ENCODE measurements around the gene LMBRD1. TPM values are rescaled to one million over a fixed set of nuclear protein-coding genes. Genes with fewer than 3 reads are reported as not detected.
A peak's percentile ranks its signal among the peaks of the same experiment; 100 is the strongest.

Gene LMBRD1
- total and polyA plus RNA-seq, 2 of the 13 experiments (the other 11 are each of a cell fraction or from before 2014, with no cell fraction given), result 18.9 to 21.5 TPM

- TF ChIP-seq ZBTB25 (CRISPR knock-in tag; IDR thresholded peaks at IDR 0.05) (no peak), NBN (conservative IDR thresholded peaks at IDR 0.05) (no peak), GATAD2A (CRISPR knock-in tag; IDR thresholded peaks at IDR 0.05) (no peak), GABPA (IDR thresholded peaks at IDR 0.05; ENCODE audit: low read depth, low read length) (no peak), GABPA (CRISPR knock-in tag; IDR thresholded peaks at IDR 0.05; ENCODE audit: low read depth) (no peak), MAX (IDR thresholded peaks at IDR 0.05) (no peak), ZMAT5 (CRISPR knock-in tag; IDR thresholded peaks at IDR 0.05; ENCODE audit: borderline replicate concordance, low read depth) (no peak), SMYD3 (CRISPR knock-in tag; IDR thresholded peaks at IDR 0.05) (no peak), ZNF33B (CRISPR knock-in tag; IDR thresholded peaks at IDR 0.05) (no peak), ZNF3 (CRISPR knock-in tag; IDR thresholded peaks at IDR 0.05) (no peak), RFX5 (IDR thresholded peaks at IDR 0.05; ENCODE audit: low read depth, low read length) (no peak), ZNF775 (CRISPR knock-in tag; IDR thresholded peaks at IDR 0.05; ENCODE audit: borderline replicate concordance) (no peak), SNAPC2 (CRISPR knock-in tag; IDR thresholded peaks at IDR 0.05) (no peak), HMGA1 (CRISPR knock-in tag; conservative IDR thresholded peaks at IDR 0.05) (no peak)
Observed at GRCh38 chr6:69735027-69735426, 61.8 kb downstream of the LMBRD1 start (continued).

- Histone ChIP-seq H4K20me1 (ENCODE audit: insufficient read depth, low read length) (no peaks in the 10 kb centered on the region), H3K27me3 (ENCODE audit: control insufficient read depth in 1 of 2, insufficient read depth in 2 of 2, low read length in 2 of 2) (no peaks in the 10 kb centered on the region), H3K9me3 (ENCODE audit: low read length) (no peaks in the 10 kb centered on the region), H3K4me1 (ENCODE audit: insufficient read depth, low read length) (0 out of 2 replicates have a peak, but pooled peaks cover 6% of the 10 kb centered on the region), H3K4me2 (ENCODE audit: low read depth, low read length) (no peak overlapping the region), H3K79me2 (ENCODE audit: insufficient read depth, low read length) (no peaks in the 10 kb centered on the region), H2AFZ (ENCODE audit: low read length) (no peak overlapping the region), H3K36me3 (replicated peaks in 1 of 2; ENCODE audit: control insufficient read depth in 1 of 2, insufficient read depth in 2 of 2, low read length in 2 of 2) (0 out of 5 replicates have a peak, but pooled peaks cover 0 to 2% of the 10 kb centered on the region in 2 experiments), H3K27ac (ENCODE audit: extremely low read length, insufficient read depth, low read length) (no peak overlapping the region), H3K9ac (ENCODE audit: insufficient read depth, low read depth, low read length) (no peak overlapping the region), H3K4me3 (replicated peaks in 1 of 3; ENCODE audit: insufficient read depth in 1 of 3, low read depth in 2 of 3, low read length in 3 of 3) (no peak overlapping the region)
- 71% methylated on average over 2 of the region's 2 CpGs for WGBS (ENCODE audit: low lambda C conversion rate)
- no peak for FAIRE-seq
- no TSS peak for BruUV-seq (replicated peaks)
- intact Hi-C loops (cut with micrococcal nuclease; ENCODE audit: unreplicated experiment) (loop anchor here (5.0 kb wide), 1 partner anchor 65 kb away; the partner anchor contains the start of gene LMBRD1), in situ Hi-C loops (cut with HindIII; ENCODE audit: extremely low pct_ligation_motif_present, low pct_unique_long_range_greater_than_20kb) (loop anchor here (25.0 kb wide), 1 partner anchor 380 kb away; no protein-coding TSS in a partner anchor)
- ChIA-PET POLR2A (no interaction called here), CTCF (ENCODE audit: low intra/inter-chr PET ratio, low total read pairs) (no interaction called here)
- DNase-seq (ENCODE audit: low spot score), result no peak
- no peak; the same call in 2 of the 3 replicates for ATAC-seq
- TF ChIP-seq CTCF (CRISPR knock-in tag; IDR thresholded peaks at IDR 0.05) (0 out of 2 replicates have a peak, but pooled peaks have one; percentile 8), SIX1 (CRISPR knock-in tag; IDR thresholded peaks at IDR 0.05; ENCODE audit: borderline replicate concordance) (no peak), GLI4 (CRISPR knock-in tag; IDR thresholded peaks at IDR 0.05; ENCODE audit: borderline replicate concordance) (no peak), ZFP91 (CRISPR knock-in tag; IDR thresholded peaks at IDR 0.05; ENCODE audit: borderline replicate concordance) (no peak), IRF1 (CRISPR knock-in tag; IDR thresholded peaks at IDR 0.05; ENCODE audit: low read depth) (no peak), KDM5A (IDR thresholded peaks at IDR 0.05; ENCODE audit: borderline replicate concordance, low read length) (no peak)
Observed at GRCh38 chr6:69732640-69733039, 64.2 kb downstream of the LMBRD1 start.

Measured in HepG2 (cell line).